SH-SY5Y (cell line): Measurements from ENCODE around the gene POLR2A.

ENCODE experiments used
- GATA2 ChIP-seq: IDR thresholded peaks from 2 replicates; pipeline ENCODE4 v1.6.1; 2011; ENCODE audit warnings: mild to moderate bottlenecking, low read depth, low read length
- GATA3 ChIP-seq: IDR thresholded peaks from 2 replicates; pipeline ENCODE4 v1.6.1; 2011; ENCODE audit warnings: low read depth, mild to moderate bottlenecking, low read length, moderate library complexity

GRCh38 chr17:7515911-7516610, 31.9 kb downstream of the POLR2A start:
- TF ChIP-seq GATA2 (no peak), GATA3 (no peak)
